Measurements from ENCODE around the gene DTD1.

The DTD1 gene

DNA sequence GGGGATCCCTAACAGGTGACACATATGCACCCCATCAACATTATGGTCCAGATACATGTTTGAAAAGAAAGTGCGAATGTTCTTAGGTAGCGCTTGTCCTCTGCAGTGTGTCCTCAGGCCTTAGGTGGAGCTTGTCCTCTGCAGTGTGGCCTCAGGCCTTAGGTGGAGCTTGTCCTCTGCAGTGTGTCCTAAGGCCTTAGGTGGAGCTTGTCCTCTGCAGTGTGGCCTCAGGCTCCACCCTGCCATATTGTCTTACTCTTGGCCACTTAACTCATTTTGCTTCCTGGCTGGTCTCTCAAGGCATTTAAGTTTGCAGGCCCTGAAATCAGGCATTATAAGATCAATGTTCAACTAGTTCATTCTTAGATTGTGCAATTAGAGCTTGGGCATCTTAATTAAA lies 151.0 kb downstream of the DTD1 start:
- Histone ChIP-seq H3K27me3 (ENCODE audit: insufficient read depth, poor library complexity, severe bottlenecking) (no peaks in the 10 kb centered on the region), H3K4me3 (ENCODE audit: severe bottlenecking) (no peak overlapping the region), H3K9me3 (ENCODE audit: severe bottlenecking) (no peaks in the 10 kb centered on the region), H3K36me3 (ENCODE audit: low read depth) (no peaks in the 10 kb centered on the region), H3K27ac (ENCODE audit: poor library complexity, severe bottlenecking) (no peak overlapping the region), H3K4me1 (ENCODE audit: insufficient read depth, poor library complexity, severe bottlenecking) (no peaks in the 10 kb centered on the region)
- TF ChIP-seq, protein P1, sequence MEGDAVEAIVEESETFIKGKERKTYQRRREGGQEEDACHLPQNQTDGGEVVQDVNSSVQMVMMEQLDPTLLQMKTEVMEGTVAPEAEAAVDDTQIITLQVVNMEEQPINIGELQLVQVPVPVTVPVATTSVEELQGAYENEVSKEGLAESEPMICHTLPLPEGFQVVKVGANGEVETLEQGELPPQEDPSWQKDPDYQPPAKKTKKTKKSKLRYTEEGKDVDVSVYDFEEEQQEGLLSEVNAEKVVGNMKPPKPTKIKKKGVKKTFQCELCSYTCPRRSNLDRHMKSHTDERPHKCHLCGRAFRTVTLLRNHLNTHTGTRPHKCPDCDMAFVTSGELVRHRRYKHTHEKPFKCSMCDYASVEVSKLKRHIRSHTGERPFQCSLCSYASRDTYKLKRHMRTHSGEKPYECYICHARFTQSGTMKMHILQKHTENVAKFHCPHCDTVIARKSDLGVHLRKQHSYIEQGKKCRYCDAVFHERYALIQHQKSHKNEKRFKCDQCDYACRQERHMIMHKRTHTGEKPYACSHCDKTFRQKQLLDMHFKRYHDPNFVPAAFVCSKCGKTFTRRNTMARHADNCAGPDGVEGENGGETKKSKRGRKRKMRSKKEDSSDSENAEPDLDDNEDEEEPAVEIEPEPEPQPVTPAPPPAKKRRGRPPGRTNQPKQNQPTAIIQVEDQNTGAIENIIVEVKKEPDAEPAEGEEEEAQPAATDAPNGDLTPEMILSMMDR (IDR thresholded peaks at IDR 0.05; ENCODE audit: poor library complexity, severe bottlenecking) = no peak
- DNase-seq (ENCODE audit: low spot score) (no peak), ATAC-seq (ENCODE audit: low read depth) (no peak)

DNA sequence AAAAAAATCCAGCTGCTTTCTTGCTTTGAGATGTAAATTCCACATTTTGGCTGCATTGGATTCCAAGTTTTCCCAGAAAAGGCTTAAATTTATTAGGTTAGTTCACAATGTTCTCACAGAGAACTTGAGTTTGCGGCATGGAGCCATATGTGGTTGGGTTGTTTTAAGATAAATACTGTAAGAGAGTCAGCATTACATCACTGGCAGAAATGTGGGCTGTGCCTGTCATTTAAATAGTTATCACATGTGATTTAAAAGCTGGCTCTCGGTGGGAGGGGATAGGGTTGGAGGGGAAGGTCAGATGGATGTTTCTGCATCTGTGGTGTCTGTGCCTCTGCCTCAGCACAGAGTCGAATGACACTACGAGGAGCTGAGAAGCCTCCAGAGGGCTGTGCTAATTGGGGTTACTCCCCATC lies 151.9 kb downstream of the DTD1 start:
- Histone ChIP-seq H3K27ac (ENCODE audit: poor library complexity, severe bottlenecking) (no peak overlapping the region), H3K27me3 (ENCODE audit: insufficient read depth, poor library complexity, severe bottlenecking) (no peaks in the 10 kb centered on the region), H3K4me3 (ENCODE audit: severe bottlenecking) (no peak overlapping the region), H3K9me3 (ENCODE audit: severe bottlenecking) (no peaks in the 10 kb centered on the region), H3K36me3 (ENCODE audit: low read depth) (no peaks in the 10 kb centered on the region), H3K4me1 (ENCODE audit: insufficient read depth, poor library complexity, severe bottlenecking) (no peaks in the 10 kb centered on the region)
- TF ChIP-seq, protein P1 (IDR thresholded peaks at IDR 0.05; ENCODE audit: poor library complexity, severe bottlenecking) = no peak
- DNase-seq (ENCODE audit: low spot score) (no peak), ATAC-seq (ENCODE audit: low read depth) (no peak)

DNA sequence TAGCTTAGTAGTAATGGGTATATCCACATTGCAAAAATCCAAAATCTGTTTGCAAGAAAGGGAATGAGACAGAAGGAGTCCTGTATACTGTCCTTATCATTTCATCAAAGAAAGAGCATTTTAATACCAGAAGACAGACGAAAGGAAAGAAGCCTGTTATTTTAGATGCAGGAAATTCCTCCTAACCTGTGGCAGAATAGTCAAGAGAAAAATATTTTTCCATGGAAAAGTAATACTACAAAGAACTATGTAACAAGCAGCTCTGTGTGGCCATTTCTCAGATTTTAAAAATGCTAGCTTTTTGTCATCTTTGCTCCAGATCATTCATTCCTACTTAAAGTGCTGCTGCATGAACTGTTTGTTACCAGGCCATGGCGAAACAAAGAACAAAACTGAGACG lies 152.9 kb downstream of the DTD1 start:
- H3K27me3 ChIP-seq (ENCODE audit: insufficient read depth, poor library complexity, severe bottlenecking) = no peaks in the 10 kb centered on the region
- no peaks in the 10 kb centered on the region for H3K36me3 ChIP-seq (ENCODE audit: low read depth)
- no peak for DNase-seq (ENCODE audit: low spot score)

DNA sequence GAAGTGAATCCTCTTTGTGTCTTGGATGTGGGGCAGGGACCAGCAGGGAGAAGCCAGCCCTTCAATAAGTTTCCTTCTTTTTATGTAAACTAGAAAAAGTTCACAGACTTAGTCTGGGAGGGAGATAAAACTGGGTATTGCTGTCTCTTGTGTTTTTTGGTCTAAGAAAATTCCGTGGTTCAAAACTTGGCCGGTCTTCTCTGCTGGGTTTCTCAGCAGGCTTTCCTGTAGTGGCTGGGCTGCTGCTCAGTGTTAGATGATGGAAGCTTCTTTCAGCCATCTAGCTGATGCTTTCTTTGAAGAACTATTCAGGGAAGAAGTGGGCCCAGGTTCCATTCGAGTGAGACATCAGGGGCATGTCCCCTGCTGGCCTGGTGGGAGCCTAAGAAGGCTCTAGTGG lies 155.0 kb downstream of the DTD1 start:
- Histone ChIP-seq H3K27me3 (ENCODE audit: insufficient read depth, poor library complexity, severe bottlenecking) (no peaks in the 10 kb centered on the region), H3K9me3 (ENCODE audit: severe bottlenecking) (no peaks in the 10 kb centered on the region), H3K27ac (ENCODE audit: poor library complexity, severe bottlenecking) (no peak overlapping the region), H3K4me3 (ENCODE audit: severe bottlenecking) (no peak overlapping the region), H3K36me3 (ENCODE audit: low read depth) (no peaks in the 10 kb centered on the region), H3K4me1 (ENCODE audit: insufficient read depth, poor library complexity, severe bottlenecking) (no peaks in the 10 kb centered on the region)
- ATAC-seq (ENCODE audit: low read depth) (no peak), DNase-seq (ENCODE audit: low spot score) (no peak)
- TF ChIP-seq, protein P1 (IDR thresholded peaks at IDR 0.05; ENCODE audit: poor library complexity, severe bottlenecking) = no peak

More for the DNA sequence above, 152.9 kb downstream of the DTD1 start:
- no peak overlapping the region for H3K27ac ChIP-seq (ENCODE audit: poor library complexity, severe bottlenecking)
- H3K4me1 ChIP-seq (ENCODE audit: insufficient read depth, poor library complexity, severe bottlenecking) = no peaks in the 10 kb centered on the region
- no peak overlapping the region for H3K4me3 ChIP-seq (ENCODE audit: severe bottlenecking)
- TF ChIP-seq, protein P1 (IDR thresholded peaks at IDR 0.05; ENCODE audit: poor library complexity, severe bottlenecking) = no peak
- ATAC-seq (ENCODE audit: low read depth) = no peak
- H3K9me3 ChIP-seq (ENCODE audit: severe bottlenecking) = no peaks in the 10 kb centered on the region

DNA sequence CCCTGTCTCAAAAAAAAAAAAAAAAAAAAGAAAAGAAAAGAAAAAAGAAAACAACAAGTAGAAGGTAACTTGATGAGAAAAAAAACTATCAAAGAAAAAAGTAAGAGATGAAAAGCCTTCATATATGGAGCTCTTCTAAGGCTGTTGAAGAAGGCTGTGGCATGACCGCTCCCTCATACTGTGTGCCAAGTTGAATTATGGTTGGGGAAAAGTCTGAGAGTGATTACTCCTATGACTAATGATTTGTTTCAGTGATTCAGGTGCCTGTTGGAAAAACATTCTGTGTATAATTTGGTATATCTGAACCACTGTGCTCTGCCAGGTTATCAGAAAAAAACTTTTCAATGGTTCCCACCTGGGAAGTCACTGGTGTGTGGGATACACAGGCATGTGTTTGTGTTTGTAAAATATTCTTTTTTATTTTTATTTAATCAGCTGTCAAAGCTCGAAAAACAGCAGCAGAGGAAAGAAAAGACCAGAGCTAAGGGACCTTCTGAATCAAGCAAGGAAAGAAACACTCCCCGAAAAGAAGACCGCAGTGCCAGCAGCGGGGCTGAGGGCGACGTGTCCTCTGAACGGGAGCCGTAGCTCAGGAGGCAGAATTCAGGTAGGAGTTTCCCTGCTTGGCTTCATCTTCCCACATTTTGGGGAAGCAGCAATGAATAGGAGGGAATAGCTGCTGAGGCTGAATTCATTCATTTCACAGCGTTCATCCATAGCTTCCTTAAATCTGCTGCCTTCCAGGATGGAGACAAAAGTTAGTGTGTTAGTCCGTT lies 156.0 kb downstream of the DTD1 start:
- H3K4me1 ChIP-seq (ENCODE audit: insufficient read depth, poor library complexity, severe bottlenecking) = no peaks in the 10 kb centered on the region
- H3K4me3 ChIP-seq (ENCODE audit: severe bottlenecking) = no peak overlapping the region
- DNase-seq (ENCODE audit: low spot score) (no peak), ATAC-seq (ENCODE audit: low read depth) (peak; percentile 30; the same call in 1 of the 3 replicates)
- H3K27me3 ChIP-seq (ENCODE audit: insufficient read depth, poor library complexity, severe bottlenecking) = no peaks in the 10 kb centered on the region
- no peaks in the 10 kb centered on the region for H3K9me3 ChIP-seq (ENCODE audit: severe bottlenecking)
- H3K27ac ChIP-seq (ENCODE audit: poor library complexity, severe bottlenecking) = no peak overlapping the region
- TF ChIP-seq, protein P1 (IDR thresholded peaks at IDR 0.05; ENCODE audit: poor library complexity, severe bottlenecking) = no peak
- no peaks in the 10 kb centered on the region for H3K36me3 ChIP-seq (ENCODE audit: low read depth)
